Measurements from ENCODE around the gene ATAD3B.
"Not testable (repeated sequence)": the region's sequence is repeated elsewhere in the genome, so short reads cannot be mapped to it uniquely, and the experiment has no call there.

ATAD3B gene

DNA sequence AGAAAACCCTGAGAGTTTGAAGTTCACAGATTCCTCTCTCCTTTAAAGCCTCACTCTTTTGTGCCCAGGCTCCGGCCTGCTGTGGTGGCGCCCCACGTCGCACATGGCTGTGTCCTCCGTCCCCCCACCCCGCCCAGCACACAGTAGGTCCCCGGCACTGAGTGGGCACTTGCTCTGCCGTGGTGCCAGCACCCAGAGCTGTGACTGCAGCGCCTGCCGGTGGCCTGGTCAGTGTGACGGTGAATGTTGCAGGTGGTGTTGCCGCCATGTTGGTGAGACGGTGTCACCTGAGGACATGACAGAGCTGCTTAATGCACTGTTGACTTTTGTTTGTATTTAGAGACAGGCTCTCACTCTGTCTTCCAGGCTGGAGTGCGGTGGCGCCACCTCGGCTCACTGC is 18.7 kb upstream of the ATAD3B start:
- no peak for DNase-seq

DNA sequence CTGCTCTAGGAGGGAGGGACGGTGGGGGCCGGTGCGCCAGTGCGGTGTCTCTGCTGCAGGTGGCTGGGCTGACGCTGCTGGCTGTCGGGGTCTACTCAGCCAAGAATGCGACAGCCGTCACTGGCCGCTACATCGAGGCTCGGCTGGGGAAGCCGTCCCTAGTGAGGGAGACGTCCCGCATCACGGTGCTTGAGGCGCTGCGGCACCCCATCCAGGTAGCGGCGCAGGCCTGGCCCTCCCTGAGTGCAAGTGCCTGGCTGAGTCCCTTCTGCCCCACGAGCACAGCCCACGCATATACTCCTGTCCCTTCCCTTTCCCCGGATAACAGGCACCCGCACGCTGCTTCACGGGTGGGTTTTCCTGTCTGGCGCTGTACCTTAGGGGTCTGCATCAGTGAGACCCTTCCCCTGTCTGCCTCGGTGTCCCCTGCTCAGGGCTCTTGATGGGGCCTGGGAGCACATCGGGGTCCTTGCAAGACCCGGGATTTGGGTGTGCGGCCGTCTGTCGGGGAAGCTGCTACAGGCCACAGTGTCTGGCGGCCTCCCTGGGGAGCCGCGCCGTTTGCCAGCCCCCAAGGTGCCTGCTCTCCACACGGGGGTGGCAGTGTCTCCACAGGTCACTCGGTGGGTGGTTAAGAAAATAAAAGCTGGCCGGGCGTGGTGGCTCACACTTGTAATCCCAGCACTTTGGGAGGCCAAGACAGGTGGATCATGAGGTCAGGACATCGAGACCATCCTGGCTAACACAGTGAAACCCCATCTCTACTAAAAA is 17.1 kb upstream of the ATAD3B start:
- DNase-seq, result not testable (repeated sequence)

DNA sequence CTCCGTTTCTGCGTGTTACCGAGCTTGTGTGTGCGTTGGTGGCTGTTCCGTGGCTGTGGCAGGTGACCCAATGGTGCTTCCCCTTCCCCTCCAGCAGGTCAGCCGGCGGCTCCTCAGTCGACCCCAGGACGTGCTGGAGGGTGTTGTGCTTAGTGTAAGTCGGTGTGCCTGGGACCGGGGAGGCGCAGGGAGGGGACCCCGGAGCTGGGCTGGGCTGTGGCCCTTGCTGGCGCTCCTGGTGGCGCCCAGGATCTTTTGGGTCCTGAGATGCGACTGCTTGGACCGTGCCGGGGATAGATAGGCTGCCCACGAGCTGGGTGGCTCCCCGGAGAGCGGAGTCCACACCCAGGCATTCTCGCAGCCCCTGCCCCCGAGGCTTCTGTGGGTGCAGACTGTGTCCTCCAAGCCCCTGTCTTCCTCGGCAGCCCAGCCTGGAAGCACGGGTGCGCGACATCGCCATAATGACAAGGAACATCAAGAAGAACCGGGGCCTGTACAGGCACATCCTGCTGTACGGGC is 16.1 kb upstream of the ATAD3B start:
- DNase-seq, result no peak

DNA sequence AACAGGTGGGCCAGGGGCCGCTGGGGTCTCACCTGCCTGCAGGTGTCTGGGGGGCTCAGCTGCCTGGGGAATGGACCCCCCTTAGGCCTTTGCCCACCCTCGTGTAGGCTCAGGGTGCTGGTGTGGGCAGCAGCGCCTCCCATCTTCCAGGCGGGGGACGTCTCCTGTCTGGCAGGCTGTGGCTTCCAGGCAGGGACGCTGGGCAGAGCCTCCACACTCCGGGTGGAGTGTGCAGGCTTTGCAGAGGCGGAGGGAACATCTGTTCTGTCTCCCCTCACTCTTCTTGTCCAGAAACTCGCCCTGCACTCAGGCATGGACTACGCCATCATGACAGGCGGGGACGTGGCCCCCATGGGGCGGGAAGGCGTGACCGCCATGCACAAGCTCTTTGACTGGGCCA is 15.6 kb upstream of the ATAD3B start:
- not testable (repeated sequence) for DNase-seq

DNA sequence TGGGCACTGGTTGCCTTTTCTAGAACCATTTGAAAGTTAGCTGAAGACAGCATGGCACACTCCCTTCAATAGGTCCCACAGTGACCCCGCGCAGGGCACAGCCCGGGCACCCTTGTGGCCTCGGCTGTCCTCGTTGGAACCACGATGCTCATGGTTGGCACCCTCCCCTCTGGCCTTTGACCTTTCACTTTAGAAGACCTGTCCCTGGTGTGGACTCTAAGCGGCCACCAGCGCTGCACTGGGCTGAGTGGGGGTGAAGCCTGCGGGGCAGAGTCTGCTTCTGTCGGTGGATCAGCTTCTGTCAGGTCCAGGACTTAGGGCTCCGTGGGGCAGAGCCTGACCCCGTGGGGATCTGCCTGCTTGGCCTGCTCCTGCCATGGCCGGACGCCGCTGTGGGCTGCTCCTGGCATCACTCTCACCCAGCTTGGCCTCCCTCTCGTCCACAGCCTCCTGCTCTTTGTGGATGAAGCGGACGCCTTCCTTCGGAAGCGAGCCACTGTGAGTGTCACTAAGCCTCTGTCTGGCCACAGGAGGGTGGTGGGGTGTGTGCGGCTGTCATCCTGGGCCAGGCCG is 14.8 kb upstream of the ATAD3B start:
- DNase-seq, result not testable (repeated sequence)

DNA sequence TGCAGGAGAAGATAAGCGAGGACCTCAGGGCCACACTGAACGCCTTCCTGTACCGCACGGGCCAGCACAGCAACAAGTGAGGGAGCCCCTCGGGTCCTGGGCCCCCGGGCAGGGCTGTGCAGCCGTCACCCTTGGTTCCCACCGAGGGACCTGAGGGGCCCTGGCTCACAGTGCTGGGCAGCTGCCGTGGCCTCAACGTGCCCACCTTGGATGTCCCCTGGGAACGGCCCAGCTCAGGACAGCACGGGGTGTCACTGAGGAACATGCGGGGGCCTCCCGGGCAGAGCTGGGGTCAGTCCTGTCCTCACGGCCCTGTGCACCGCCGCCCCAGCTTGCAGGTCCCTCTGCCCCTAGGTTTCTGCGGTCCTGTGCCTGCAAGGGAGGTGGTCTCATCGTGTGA is 12.4 kb upstream of the ATAD3B start:
- DNase-seq, result not testable (repeated sequence)

DNA sequence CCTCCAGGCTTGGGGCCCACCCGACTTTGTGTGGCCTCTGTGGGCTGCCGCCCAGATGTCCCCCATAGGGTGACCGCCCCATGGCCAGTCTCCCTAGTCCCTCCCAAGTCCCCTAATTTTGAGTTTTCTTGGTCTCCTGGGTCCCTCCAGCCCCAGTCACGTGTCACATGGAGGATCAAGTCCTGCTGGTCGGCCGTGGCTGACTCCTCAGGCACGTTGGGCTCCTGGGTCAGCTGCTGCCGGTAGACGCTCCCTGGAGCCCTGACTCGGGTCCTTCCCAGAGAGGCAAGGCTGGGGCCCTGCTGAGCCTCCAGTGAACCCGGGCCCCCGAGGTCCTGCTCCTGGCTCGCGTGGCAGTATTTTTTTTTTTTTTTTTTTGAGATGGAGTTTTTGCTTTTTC is 11.9 kb upstream of the ATAD3B start:
- DNase-seq, result not testable (repeated sequence)

DNA sequence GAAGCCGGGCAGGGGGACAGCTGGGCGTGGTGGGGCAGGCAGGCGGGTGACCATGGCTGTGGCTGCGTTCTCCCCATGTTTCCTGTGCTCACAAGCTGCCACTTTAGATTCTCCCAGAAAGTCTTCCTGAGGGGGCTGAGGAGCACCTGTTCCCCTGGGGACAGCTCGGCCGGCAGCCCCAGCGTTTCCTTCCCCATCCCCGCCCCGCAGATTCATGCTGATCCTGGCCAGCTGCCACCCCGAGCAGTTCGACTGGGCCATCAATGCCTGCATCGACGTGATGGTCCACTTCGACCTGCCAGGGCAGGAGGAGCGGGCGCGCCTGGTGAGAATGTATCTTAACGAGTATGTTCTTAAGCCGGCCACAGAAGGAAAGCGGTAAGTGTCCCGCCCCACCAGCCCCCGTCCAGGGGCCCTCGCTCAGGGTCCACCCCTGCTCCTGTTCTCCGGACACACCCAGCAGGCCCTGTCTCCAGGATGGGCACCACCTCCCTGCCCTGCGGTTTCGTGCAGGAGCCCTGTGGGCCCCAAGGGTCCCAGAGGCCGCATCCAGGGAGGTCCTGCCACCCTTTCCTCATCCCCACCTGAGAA is 10.9 kb upstream of the ATAD3B start:
- no peak for DNase-seq

DNA sequence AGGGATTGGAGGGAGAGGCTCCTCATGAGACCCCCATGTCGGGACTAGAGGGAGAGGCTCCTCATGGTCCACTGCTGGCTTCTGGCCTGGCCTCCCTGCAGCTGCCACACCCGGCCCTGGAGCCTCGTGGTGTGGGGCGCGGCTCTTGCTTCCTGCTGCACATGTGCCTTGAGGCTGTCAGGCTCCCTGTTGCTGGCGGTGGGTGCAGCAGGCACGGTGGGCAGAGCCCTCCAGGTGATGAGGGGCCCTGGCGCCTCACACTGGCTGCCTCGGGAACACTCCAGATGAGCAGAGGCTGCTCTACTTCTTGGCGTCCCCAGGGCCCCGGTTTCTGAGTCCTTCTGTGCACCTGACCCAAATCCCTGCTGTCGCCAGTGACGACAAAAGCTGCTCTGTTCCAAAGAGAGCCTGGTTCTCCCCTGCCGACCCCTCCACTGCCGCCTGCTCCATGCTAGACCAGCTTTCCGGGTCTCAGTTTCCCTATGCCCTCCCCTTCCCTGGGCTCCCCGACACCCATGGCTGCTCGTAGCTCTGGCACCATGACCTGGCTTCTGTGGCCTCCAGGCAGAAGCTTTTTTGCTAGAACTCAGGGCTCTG is 9.7 kb upstream of the ATAD3B start:
- DNase-seq, result no peak

DNA sequence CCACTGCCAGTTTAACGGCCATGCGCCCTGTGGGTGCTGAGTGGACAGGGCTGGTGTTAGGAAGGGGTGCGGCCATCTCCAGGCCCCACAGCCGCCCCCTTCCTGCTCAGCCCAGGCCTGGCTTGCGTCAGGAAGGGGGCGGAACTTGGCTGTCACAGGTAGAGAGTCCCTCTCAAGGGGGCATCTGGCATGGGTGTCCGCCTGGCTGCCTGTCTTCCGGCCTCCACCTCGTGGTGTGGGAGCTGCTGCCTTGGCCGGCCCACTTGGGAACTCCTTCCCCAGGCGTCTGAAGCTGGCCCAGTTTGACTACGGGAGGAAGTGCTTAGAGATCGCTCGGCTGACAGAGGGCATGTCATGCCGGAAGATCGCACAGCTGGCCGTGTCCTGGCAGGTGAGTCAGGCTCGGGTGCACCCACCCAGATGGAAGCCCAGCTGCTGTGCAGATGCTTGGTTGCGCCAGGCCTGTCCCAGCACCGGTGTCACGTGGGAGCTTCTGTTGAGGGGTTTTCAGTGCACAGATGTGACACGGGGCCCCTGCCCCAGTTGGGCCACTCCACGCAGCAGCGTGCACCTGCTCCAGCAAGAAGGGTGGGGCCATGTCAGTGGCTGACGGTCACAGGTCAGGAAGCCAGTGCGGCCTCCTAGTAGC is 9.1 kb upstream of the ATAD3B start:
- DNase-seq, result no peak

DNA sequence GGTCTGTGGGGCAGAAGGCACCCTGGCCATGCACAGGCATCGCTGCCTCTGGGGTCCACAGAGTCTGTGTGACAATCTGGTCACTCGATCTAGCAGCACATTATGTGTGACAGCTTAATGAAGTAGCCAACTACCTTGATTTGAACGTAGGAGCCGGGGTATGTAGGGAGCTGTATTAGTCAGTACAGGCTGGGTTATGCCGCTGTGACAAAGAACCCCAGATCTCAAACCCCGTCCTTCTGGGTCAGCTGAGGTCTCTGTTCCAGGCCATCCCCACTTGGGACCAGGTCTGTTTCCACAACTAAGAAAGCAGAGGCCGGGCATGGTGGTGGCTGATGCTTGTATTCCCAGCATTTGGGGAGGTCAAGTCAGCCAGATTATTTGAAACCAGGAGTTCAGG is 8.3 kb upstream of the ATAD3B start:
- no peak for DNase-seq

DNA sequence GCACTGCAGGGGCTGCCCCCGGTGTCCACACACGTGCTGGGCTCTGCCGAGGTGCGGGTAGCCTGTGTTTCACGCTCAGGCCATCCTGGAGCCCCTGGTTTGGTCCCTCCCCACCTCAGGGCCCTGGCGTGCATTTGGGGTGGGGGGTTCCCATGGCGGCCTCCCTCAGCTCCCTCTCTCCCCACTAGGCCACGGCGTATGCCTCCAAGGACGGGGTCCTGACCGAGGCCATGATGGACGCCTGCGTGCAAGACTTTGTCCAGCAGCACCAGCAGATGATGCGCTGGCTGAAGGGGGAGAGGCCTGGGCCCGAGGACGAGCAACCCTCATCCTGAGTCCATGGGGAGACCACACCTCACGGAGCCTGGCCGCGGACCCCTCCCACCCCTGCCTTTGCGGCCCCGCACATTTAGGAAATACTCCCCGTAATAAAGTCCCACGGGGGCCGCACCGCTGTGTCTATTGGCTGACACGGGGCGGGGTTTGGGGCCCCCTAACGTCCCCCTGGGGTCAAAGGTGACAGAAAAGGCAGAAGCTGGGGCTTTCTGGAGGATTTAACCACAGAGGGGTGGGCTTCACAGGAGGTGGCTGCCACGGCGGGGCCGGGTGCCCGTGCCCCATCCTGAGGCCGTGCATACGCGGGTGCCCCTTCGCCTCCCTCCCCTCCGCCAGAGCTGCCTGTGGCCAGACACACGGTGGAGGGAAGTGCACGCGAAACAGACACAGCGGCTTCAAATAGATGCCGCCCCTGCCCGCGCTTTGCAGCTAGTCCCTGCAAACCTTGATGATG is 3.2 kb upstream of the ATAD3B start:
- not testable (repeated sequence) for DNase-seq

DNA sequence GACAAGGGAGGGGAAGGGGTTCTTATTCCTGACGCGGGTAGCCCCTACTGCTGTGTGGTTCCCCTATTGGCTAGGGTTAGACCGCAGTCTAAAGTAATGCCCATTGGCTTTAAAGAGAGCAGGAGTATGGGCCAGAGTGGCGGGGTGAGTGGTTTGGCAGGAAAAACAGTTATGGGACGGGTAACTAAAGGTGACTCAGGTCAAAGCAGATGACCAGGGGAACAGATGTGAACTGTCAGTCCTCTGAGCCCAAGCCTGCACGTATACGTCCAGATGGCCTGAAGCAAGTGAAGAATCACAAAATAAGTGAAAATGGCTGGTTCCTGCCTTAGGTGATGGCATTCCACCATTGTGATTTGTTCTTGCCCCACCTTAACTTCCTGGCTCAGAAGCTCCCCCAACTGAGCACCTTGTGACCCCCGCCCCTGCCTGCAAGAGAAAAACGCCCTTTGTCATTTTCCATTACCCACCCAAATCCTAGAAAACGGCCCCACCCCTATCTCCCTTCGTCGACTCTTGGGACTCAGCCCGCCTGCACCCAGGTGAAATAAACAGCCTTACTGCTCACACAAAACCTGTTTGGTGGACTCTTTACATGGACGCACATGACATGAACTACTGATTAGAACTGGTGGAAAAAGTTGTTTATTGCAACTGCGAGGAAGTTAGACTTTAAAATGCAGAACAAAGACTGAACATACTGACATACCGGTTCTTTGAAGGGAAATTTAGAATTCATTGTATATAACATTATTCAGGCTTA is 758 bp upstream of the ATAD3B start:
- no peak for DNase-seq

DNA sequence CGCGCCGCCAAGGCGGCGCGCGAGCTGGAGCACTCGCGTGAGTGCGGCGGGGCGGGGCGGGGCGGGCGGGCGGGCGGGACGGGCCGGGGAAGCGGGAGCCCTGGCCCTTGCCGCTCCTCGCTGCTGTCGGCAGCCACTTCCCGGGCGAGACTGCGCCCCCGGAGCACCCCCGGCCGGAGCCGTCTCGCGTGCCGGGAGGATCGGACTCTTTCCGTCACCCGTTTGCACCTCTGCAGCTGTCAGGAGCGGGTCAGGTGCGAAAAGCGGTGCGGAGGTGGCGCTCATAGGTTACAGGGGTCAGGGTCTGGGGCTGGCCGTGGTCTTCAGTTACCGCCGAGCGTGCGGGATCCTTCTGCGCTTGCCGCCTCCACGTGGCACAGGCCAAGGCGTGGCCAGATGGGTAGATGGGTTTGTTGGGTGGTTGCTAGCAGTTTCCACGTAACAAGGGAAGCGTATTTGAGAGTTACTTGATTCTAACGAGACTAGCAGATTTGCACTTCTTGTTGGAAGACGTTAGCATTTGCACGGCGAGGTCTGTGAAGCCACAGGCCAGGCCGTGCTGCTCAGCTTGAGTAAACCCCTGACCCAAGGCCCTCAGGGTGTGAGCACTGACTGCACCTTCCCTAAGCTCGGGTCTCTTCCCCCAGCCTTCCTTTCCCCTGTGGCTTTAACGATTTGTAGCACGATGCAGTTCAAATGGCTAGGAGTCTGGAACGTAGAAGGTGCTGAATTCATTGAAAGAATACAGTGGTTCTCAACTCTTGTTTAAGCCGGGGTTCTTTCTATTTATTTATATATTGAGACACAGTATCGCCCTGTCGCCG is 700 bp downstream of the ATAD3B start:
- peak; percentile 9 for DNase-seq

DNA sequence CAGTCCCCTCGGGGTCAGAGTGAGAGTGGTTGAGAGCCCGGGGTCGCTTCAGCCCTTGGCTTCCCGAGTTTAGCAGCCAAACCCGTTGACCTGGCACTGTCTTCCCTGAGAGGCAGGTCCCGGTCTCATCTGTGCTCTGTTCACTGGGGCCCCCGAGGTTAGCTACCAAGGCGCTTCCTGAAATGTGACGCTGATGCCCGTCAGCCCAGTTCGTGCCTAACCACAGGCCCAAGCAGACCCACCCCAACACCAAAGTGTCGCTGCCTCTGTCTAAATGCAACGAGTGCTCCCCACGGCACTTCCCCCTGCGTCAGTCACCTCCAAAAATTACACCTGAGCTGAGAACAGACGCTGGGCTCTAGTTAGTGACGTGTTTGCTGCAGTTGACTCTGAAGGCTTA is 4.4 kb downstream of the ATAD3B start:
- DNase-seq, result not testable (repeated sequence)

DNA sequence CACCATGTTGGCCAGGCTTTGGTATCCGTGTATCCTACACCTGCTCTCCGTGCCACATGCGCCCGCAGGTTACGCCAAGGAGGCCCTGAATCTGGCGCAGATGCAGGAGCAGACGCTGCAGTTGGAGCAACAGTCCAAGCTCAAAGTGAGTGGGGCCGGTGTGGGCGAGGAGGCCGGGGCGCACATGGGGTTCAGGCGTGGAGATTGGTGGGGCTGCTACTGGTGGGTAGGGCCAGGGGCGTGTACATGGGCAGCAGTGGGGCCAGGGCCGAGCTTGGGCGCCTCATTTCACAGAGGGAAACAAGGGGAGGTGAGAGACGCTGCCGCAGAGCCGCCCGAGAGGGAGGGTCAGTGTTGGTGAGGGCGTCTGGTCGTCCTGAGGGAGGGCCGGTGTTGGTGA is 5.6 kb downstream of the ATAD3B start:
- DNase-seq, result no peak

DNA sequence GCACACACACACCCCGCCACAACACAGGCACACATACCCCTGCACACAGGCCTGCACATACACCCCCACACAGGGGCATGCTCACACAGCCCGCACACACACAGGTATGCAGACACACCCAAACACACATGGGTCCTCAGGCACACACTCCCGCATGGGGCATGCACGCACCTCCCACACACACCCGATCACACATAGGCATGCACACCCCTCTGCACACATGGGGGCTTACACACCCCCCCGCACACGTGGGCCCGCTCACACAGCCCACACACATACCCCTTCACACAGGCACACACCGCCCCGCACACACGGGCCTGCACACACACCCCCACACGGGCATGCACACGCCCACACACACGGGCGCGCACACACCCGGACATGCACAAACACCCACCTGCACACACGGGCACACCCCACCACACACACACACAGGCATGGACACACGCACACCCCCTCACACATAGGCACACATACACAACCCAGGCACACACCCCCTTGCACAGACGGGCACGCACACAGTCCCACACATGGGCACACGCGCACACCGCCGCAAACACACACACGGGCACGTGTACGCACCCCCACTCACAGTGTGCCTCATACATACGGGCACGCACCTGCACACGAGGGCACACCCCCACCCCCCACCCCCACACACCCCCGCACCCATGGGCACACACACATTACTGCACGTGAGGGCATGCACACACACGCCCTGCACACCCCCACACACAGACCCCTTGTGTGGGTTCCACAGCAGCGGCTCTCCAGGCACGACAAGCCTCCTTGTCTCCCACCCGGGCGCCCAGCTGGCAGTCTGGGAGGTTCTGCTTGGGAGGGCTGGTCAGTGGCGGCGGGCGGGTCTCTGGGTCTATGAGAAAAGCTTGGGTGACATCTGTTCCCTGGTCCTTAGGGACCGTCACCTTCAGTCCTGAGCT is 8.3 kb downstream of the ATAD3B start:
- DNase-seq, result no peak

DNA sequence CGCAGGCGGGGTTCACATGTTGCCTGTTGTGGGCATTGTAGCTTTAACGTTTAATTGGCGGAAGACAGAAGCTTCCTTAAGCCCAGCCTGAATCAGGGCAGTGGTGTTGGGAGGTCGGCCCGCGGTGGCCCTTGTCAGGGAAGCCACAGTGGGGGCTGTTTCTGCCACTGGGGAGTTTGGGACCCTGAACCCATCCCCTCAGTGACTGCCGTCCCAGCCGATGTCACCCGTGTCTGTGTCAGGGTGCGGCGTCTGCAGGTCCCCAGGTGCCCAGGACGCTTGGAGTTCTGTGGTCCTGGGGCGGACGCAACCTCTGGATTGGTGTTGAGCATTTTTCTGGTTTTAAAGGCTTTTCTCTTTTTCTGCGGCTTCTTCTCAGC is 8.9 kb downstream of the ATAD3B start:
- DNase-seq, result not testable (repeated sequence)

DNA sequence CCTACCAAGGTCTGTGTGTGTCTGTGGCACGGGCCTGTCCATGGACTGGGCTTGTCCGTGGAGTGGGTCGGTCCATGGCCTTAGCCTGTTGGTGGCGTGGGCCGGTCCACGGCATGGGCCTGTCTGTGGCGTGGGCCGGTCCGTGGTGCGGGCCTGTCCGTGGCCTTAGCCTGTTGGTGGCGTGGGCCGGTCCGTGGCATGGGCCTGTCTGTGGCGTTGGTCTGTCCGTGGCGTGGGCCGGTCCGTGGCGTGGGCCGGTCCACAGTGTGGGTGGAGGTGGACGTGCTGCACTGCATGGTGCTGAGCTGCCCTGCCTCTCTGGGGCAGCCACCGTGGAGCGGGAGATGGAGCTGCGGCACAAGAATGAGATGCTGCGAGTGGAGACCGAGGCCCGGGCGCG is 10.2 kb downstream of the ATAD3B start:
- DNase-seq, result not testable (repeated sequence)

DNA sequence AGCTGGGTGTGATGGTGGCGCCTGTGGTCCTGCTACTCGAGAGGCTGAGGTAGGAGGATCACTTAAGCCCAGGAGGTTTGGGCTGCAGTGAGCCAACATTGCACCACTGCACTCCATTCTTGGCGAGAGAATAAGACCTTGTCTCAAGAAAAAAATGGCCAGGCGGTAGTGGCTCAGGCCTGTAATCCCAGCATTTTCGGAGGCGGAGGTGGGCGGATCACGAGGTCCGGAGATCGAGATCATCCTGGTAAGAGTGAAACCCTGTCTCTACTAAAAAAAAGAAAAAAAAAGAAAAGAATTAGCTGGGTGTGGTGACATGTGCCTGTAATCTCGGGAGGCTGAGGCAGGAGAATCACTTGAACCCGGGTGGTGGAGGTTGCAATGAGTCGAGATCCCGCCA is 11.3 kb downstream of the ATAD3B start:
- no peak for DNase-seq

Measured in suppressor macrophage treated with lipopolysaccharide for 4 hours (primary cell).